Liver (tissue), 3 donors: Measurements from ENCODE around the gene ADISSP.

ENCODE experiments used
- FOXA1 ChIP-seq: IDR thresholded peaks from 2 replicates; pipeline ENCODE4 v1.6.1; 2016; ENCODE audit warnings: antibody characterized with exemption
- JUND ChIP-seq, 2 donors: IDR thresholded peaks; 2 replicates each; pipeline ENCODE4 v1.6.1; 2016; ENCODE audit warnings: antibody characterized with exemption in 2 of 2
- TAF1 ChIP-seq: conservative IDR thresholded peaks from 2 replicates; pipeline ENCODE4 v1.6.1; 2016; ENCODE audit warnings: antibody characterized with exemption, mild to moderate bottlenecking
- TF ChIP-seq, protein P1 (sequence below): fragments of 150-350 bp; IDR thresholded peaks from 2 replicates; pipeline ENCODE4 v1.5.1; 2017; ENCODE audit warnings: improper control_type of control experiment, low read depth, low read length; ENCODE audit not compliant: missing input control
- TF ChIP-seq, protein P2 (sequence below): IDR thresholded peaks from 2 replicates; pipeline ENCODE4 v1.6.1; 2016; ENCODE audit warnings: antibody characterized with exemption, mild to moderate bottlenecking
- TF ChIP-seq, protein P3 (sequence below): IDR thresholded peaks from 2 replicates; pipeline ENCODE4 v1.6.1; 2016; ENCODE audit warnings: antibody characterized with exemption
- donor health status: healthy.
- donor health status: healthy.

DNA sequence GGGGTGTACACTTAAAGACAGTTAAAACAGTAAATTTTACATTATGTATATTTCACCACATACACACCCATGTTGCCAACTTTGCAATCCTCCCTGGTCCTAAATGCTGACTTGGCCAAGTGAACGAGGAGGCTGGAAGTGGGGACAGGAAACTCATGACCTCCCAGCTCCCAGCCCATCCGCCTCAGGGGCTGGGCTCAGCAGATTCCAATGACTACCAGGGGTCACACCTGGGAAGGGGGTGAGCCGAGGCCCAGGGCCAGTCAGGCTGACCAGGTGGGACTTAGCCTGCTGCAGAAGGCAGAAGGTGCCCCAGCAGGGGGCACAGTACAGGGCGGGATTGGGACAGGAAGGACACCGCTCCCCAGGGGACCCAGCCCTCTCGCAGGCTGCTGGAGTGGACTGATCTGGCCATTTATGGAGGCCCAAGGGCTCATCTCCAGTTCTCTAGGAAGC lies 57.5 kb downstream of the ADISSP start:
- TF ChIP-seq, protein P1, sequence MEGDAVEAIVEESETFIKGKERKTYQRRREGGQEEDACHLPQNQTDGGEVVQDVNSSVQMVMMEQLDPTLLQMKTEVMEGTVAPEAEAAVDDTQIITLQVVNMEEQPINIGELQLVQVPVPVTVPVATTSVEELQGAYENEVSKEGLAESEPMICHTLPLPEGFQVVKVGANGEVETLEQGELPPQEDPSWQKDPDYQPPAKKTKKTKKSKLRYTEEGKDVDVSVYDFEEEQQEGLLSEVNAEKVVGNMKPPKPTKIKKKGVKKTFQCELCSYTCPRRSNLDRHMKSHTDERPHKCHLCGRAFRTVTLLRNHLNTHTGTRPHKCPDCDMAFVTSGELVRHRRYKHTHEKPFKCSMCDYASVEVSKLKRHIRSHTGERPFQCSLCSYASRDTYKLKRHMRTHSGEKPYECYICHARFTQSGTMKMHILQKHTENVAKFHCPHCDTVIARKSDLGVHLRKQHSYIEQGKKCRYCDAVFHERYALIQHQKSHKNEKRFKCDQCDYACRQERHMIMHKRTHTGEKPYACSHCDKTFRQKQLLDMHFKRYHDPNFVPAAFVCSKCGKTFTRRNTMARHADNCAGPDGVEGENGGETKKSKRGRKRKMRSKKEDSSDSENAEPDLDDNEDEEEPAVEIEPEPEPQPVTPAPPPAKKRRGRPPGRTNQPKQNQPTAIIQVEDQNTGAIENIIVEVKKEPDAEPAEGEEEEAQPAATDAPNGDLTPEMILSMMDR = no peak
- TF ChIP-seq, protein P2, sequence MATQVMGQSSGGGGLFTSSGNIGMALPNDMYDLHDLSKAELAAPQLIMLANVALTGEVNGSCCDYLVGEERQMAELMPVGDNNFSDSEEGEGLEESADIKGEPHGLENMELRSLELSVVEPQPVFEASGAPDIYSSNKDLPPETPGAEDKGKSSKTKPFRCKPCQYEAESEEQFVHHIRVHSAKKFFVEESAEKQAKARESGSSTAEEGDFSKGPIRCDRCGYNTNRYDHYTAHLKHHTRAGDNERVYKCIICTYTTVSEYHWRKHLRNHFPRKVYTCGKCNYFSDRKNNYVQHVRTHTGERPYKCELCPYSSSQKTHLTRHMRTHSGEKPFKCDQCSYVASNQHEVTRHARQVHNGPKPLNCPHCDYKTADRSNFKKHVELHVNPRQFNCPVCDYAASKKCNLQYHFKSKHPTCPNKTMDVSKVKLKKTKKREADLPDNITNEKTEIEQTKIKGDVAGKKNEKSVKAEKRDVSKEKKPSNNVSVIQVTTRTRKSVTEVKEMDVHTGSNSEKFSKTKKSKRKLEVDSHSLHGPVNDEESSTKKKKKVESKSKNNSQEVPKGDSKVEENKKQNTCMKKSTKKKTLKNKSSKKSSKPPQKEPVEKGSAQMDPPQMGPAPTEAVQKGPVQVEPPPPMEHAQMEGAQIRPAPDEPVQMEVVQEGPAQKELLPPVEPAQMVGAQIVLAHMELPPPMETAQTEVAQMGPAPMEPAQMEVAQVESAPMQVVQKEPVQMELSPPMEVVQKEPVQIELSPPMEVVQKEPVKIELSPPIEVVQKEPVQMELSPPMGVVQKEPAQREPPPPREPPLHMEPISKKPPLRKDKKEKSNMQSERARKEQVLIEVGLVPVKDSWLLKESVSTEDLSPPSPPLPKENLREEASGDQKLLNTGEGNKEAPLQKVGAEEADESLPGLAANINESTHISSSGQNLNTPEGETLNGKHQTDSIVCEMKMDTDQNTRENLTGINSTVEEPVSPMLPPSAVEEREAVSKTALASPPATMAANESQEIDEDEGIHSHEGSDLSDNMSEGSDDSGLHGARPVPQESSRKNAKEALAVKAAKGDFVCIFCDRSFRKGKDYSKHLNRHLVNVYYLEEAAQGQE = no peak
- no peak for TF ChIP-seq FOXA1
- no peak for TF ChIP-seq JUND (IDR thresholded peaks at IDR 0.05)
- TF ChIP-seq TAF1 = no peak
- TF ChIP-seq, protein P3, sequence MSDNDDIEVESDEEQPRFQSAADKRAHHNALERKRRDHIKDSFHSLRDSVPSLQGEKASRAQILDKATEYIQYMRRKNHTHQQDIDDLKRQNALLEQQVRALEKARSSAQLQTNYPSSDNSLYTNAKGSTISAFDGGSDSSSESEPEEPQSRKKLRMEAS = no peak
